Activated T-helper 1 cell treated with anti-CD3 and anti-CD28 coated beads, Interleukin-2, amount 50 U/mL, for 16 hours (primary cell): Measurements from ENCODE around the gene ZNF586.
A peak's percentile ranks its signal among the peaks of the same experiment; 100 is the strongest.
"Not testable (repeated sequence)": the region's sequence is repeated elsewhere in the genome, so short reads cannot be mapped to it uniquely, and the experiment has no call there.

Experiments
- DNase-seq, 2 donors: peaks; one replicate each; pipeline ENCODE4 v3.0.0-alpha.2; 2020; ENCODE audit warnings: low read depth in 1 of 2, low spot score in 1 of 2

ZNF586 gene

DNA sequence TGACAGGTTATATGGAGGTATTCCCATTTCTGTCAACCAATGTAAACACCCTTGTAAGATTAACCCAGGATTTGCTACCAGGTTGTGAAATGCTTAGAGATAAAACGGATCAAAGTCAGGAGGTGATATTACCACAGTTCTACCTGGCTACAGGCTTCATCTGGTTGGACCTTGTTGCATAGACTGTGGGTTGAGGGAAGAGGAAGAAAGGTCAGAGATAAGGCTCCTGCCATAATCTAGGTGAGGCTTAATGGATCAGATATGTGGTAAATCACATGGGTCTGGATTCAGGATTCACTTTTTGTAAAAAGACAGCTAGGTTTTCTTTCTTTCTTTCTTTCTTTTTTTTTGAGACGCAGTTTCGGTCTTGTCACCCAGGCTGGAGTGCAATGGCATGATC is 52.0 kb downstream of the ZNF586 start:
- not testable (repeated sequence) for DNase-seq

- DNase-seq: not testable (repeated sequence)
These were observed 53.7 kb downstream of the ZNF586 start for GRCh38 chr19:57823155-57823554.

DNA sequence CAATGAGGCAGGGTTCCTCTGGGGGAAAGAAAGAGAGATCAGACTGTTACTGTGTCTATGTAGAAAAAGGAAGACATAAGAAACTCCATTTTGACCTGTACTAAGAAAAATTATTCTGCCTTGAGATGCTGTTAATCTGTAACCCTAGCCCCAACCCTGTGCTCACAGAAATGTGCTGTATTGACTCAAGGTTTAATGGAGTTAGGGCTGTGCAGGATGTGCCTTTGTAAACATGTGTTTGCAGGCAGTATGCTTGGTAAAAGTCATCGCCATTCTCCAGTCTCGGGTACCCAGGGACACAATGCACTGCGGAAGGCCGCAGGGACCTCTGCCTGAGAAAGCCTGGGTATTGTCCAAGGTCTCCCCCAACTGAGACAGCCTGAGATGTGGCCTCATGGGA is 54.1 kb downstream of the ZNF586 start:
- DNase-seq: not testable (repeated sequence)

GRCh38 chr19:57825511-57825910 is 56.0 kb downstream of the ZNF586 start:
- no peak for DNase-seq

DNA sequence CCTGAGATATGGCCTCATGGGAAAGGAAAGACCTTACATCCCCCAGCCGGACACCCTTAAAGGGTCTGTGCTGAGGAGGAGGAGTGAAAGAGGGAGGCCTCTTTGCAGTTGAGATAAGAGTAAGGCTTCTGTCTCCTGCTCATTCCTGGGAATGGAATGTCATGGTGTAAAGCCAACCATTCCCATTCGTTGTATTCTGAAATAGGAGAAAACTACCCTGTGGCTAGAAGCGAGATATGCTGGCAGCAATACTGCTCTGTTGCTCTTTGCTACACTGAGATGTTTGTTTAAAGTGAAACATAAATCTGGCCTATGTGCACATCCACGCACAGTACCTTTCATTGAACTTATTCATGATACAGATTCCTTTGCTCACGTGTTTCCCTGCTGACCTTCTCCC is 59.8 kb downstream of the ZNF586 start:
- DNase-seq: no peak

DNA sequence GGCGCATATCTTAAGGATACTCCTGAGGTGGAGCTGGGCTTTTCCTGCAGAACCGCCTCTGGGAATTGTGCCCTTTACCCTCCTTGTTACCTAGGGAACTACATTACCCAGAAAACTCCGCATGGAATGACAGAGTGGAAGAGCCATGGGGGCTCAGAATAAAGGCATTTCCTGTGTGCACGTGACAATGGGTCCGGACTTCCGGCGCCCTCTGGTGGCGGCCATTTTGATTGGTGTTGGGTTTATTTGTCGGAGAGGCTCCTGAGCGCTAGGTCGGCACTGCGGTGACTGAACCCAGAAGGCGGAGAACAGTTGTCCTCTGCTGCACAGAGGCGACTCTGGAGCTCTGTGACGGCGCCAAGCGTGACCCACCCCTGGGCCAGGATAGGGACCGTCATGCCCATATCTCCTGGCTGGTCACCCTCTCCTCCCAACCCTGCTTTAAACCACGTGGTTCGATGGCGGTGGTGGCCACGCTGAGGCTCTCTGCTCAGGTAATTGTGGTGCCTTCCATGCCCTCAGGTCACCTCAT is 60.7 kb downstream of the ZNF586 start, which contains the start of gene ZNF587B:
Gene ZNF587B, plus strand, starts transcription at position 229 of the 532 bp plus-strand sequence. Its CDS starts 230 bp downstream, at position 459.
- DNase-seq: peak; percentile 6 to 11
